Sigmoid colon (tissue), 7 donors: ENCODE results near the gene DPP3. TPM values are rescaled to one million over a fixed set of nuclear protein-coding genes. Genes with fewer than 3 reads are reported as not detected.

Source experiments
- DNase-seq: peaks from one replicate; pipeline ENCODE4 v3.0.0-alpha.2; 2019
- H3K27ac ChIP-seq, 4 donors: fragments of 200-600 bp; sonication (generic); one replicate each; pipeline ENCODE4 v1.5.1; 2016 to 2019; ENCODE audit warnings: mild to moderate bottlenecking in 1 of 4
- H3K27me3 ChIP-seq, 3 donors: fragments of 200-600 bp; sonication (generic); one replicate each; pipeline ENCODE4 v1.5.1; 2019; ENCODE audit warnings: mild to moderate bottlenecking in 1 of 3
- H3K36me3 ChIP-seq, 4 donors: fragments of 200-600 bp; sonication (generic); one replicate each; pipeline ENCODE4 v1.5.1; 2016 to 2019
- H3K4me1 ChIP-seq, 4 donors: fragments of 200-600 bp; sonication (generic); one replicate each; pipeline ENCODE4 v1.5.1; 2017 to 2019
- H3K4me3 ChIP-seq, 4 donors: fragments of 200-600 bp; sonication (generic); one replicate each; pipeline ENCODE4 v1.5.1; 2017 to 2019; ENCODE audit warnings: mild to moderate bottlenecking in 2 of 4, moderate library complexity in 1 of 4
- H3K9me3 ChIP-seq, 4 donors: fragments of 200-600 bp in 3 of 4; sonication (generic) in 3 of 4; one replicate each; pipeline versions ENCODE4 v1.5.1 to v1.6.1; 2013 to 2019
- EP300 ChIP-seq, 4 donors: sonication (generic); formaldehyde crosslinking; IDR thresholded peaks; one replicate each; pipeline ENCODE4 v1.6.1; 2017; ENCODE audit warnings: antibody characterized with exemption in 4 of 4
- POLR2A ChIP-seq, 2 donors: fragments of 450-650 bp; IDR thresholded peaks; one replicate each; pipeline ENCODE4 v1.6.1; 2016; ENCODE audit warnings: antibody characterized with exemption in 2 of 2, mild to moderate bottlenecking in 2 of 2, moderate library complexity in 2 of 2
- POLR2AphosphoS5 ChIP-seq, 4 donors: sonication (generic); formaldehyde crosslinking; IDR thresholded peaks; one replicate each; pipeline ENCODE4 v1.6.1; 2017; ENCODE audit warnings: antibody characterized with exemption in 4 of 4
- WGBS, 2 donors: extraction: QIAGEN DNeasy Blood & Tissue Kit; methylation state at CpG; one replicate each; pipeline ENCODE4 v1.1.7; 2013; 5-methylcytosine and 5-hydroxymethylcytosine counted together
- intact Hi-C: fragments of 100-400 bp; cut with DNase I; formaldehyde crosslinking; loops from one replicate; pipeline ENCODE4 v1.15.1; 2023
- polyA plus RNA-seq, 3 donors: library from polyadenylated mRNA; stranded (reverse); fragments of 200-250 nt; gene quantifications; one replicate each; pipeline ENCODE4 v1.2.3, GENCODE V29; 2013
- total RNA-seq, 4 donors: library from RNA; depleted of rRNA; stranded (reverse); fragments of >200 nt; gene quantifications; one replicate each; pipeline ENCODE4 v1.1.0, GENCODE V29; 2016
- TF ChIP-seq, protein P1 (sequence below), 4 experiments: fragments of 450-650 bp in 3 of 4; fragments of 200-600 bp in 1 of 4; IDR thresholded peaks; one replicate each; pipeline ENCODE4 v1.5.1; 2016 to 2019; ENCODE audit warnings: antibody characterized with exemption in 4 of 4, mild to moderate bottlenecking in 3 of 4, moderate library complexity in 2 of 4
- donor health status: healthy with polysubstance abuse.
- donor health status: Bipolar disorder and iron deficiency.
- donor health status: healthy.

DPP3 gene
- total and polyA plus RNA-seq, 7 donors: 5.1 to 86.5 (median 15.5) TPM

DNA sequence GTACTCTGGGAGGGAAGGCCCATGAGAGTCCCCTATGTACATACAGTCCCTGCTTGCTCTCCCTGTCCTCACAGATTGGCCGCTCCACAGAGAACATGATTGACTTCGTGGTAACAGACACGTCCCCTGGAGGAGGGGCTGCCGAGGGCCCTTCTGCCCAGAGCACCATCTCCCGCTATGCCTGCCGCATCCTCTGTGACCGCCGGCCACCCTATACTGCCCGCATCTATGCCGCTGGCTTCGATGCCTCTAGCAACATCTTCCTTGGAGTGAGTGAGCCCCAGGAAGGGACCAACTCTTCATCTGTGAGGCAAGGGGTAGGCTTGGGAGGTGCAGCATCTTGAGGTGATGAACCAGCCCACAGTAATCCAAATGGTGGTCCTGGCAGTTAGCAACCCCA, 7.1 kb upstream of the DPP3 start:
- no peaks in the 10 kb centered on the region for H3K27me3 ChIP-seq
- H3K9me3 ChIP-seq: no peaks in the 10 kb centered on the region
- peaks cover 0 to 4% (median 2%) of the 10 kb centered on the region in 4 donors for H3K4me1 ChIP-seq
- H3K4me3 ChIP-seq: no peak overlapping the region
- intact Hi-C loops: no loop called here
- TF ChIP-seq POLR2A (IDR thresholded peaks at IDR 0.05): no peak
- no peak for DNase-seq
- H3K27ac ChIP-seq: no peak overlapping the region
- H3K36me3 ChIP-seq: peaks cover 16 to 64% (median 26%) of the 10 kb centered on the region in 4 donors
- 94 to 95% methylated on average over 11 of the region's 11 CpGs for WGBS, 2 donors

DNA sequence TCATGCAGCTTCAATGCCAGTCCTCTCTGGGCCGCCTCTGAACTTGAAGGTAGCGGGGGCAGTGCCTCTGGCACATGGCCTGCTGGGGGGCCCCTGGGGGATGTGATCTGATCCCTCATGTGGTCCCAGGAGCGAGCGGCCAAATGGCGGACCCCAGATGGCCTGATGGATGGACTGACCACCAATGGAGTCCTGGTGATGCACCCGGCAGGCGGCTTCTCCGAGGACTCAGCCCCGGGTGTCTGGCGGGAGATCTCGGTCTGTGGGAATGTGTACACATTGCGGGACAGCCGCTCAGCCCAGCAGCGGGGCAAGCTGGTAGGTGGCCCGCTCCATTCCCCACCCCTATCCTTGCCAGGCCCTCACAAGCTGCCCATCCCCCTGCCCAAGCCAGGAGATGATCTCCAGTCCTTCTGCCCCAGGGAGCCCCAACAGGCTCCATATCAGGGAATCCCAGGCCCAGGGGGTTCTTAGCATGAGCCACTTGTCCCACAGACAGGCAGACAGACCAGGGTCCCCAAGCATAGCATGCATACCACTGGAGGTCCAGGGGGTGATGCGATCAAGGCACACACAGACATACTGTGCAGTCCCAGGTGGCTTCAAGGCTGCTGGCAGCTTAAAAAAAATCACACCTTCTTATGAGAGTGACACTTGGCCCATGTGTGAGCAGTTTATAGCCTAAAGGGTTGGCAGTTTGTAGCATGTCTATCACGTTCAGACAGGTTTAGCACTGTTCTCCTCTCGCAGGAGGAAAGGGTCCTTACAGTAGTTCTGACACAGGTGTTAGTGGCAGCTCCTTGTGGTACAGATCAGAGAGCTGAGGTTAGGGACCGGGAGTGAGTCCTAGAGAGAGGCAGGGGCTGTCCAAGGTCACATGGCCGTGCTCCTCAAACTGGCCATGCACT, 6.4 kb upstream of the DPP3 start:
- Histone ChIP-seq H3K27ac (no peak overlapping the region), H3K4me1 (peaks cover 0 to 6% (median 1%) of the 10 kb centered on the region in 4 donors), H3K36me3 (peaks cover 16 to 64% (median 26%) of the 10 kb centered on the region in 4 donors), H3K4me3 (no peak overlapping the region), H3K9me3 (no peaks in the 10 kb centered on the region), H3K27me3 (no peaks in the 10 kb centered on the region)
- DNase-seq: no peak
- TF ChIP-seq EP300 (IDR thresholded peaks at IDR 0.05): no peak
- TF ChIP-seq, protein P1, sequence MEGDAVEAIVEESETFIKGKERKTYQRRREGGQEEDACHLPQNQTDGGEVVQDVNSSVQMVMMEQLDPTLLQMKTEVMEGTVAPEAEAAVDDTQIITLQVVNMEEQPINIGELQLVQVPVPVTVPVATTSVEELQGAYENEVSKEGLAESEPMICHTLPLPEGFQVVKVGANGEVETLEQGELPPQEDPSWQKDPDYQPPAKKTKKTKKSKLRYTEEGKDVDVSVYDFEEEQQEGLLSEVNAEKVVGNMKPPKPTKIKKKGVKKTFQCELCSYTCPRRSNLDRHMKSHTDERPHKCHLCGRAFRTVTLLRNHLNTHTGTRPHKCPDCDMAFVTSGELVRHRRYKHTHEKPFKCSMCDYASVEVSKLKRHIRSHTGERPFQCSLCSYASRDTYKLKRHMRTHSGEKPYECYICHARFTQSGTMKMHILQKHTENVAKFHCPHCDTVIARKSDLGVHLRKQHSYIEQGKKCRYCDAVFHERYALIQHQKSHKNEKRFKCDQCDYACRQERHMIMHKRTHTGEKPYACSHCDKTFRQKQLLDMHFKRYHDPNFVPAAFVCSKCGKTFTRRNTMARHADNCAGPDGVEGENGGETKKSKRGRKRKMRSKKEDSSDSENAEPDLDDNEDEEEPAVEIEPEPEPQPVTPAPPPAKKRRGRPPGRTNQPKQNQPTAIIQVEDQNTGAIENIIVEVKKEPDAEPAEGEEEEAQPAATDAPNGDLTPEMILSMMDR (IDR thresholded peaks at IDR 0.05): no peak
- no peak for TF ChIP-seq POLR2AphosphoS5 (IDR thresholded peaks at IDR 0.05)
- intact Hi-C loops: no loop called here
- 92 to 93% methylated on average over 20 of the region's 20 CpGs for WGBS, 2 donors

DNA sequence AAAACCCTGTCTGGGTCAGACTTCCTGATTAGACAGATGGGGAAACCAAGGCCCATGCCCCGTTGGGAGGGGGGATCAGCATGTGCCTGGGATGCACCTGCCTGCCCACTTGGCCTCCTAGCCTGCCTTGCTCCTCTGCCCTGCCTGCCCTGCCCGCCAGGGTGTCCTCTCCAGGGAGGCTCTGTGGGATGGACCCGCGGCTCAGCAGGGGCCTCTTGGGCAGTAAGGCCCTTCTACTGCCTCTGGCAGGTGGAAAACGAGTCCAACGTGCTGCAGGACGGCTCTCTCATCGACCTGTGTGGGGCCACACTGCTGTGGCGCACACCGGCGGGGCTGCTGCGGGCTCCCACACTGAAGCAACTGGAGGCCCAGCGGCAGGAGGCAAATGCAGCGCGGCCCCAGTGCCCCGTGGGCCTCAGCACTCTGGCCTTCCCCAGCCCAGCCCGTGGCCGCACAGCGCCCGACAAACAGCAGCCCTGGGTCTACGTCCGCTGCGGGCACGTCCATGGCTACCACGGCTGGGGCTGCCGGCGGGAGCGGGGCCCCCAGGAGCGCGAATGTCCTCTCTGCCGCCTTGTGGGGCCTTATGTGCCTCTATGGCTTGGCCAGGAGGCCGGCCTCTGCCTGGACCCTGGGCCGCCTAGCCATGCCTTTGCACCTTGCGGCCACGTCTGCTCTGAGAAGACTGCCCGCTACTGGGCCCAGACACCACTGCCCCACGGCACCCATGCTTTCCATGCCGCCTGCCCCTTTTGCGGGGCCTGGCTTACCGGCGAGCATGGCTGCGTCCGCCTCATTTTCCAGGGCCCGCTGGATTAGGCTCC, 4.7 kb upstream of the DPP3 start:
- Histone ChIP-seq H3K27me3 (no peaks in the 10 kb centered on the region), H3K9me3 (no peaks in the 10 kb centered on the region), H3K27ac (no peak overlapping the region), H3K36me3 (peaks cover 16 to 57% (median 26%) of the 10 kb centered on the region in 4 donors), H3K4me3 (no peak overlapping the region), H3K4me1 (peaks cover 0 to 14% (median 8%) of the 10 kb centered on the region in 4 donors)
- 94 to 95% methylated on average over 44 of the region's 44 CpGs for WGBS, 2 donors
- no peak for TF ChIP-seq POLR2AphosphoS5 (IDR thresholded peaks at IDR 0.05)
- TF ChIP-seq, protein P1 (IDR thresholded peaks at IDR 0.05): no peak
- TF ChIP-seq EP300 (IDR thresholded peaks at IDR 0.05): no peak
- TF ChIP-seq POLR2A (IDR thresholded peaks at IDR 0.05): no peak
- no peak for DNase-seq
- intact Hi-C loops: no loop called here

DNA sequence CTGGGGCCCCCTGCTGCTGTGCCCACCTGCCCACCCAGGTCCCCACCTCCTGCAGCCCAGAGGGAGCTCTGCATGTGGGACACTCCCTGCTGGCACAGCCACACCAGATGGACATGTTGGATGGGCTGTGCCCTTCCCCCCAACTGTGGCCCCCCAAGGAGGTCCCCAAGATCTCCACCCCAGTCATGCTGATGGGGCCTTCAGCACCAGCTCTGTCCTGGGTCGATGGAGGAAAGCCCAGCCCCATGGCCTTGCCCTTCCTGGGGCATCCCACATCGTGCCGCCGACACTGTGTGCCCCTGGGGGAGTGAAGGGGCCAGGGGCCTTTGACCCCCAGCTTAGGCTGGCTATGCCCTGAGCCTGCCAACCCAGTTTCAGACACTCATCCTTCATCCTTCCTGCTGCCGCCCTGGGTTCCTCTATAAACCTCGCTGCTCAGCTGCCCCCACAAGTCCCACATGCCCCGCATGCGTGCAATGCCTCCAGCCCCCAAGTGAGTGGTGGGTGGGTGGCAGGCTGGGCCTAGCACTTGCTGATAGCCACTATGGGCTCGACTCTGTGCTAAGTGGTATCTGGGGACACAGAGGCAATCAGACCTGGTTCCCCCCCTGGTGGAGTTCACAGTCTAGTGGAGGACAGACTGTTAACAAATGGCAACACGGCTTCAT, 3.9 kb upstream of the DPP3 start:
- TF ChIP-seq POLR2A (IDR thresholded peaks at IDR 0.05) (no peak), POLR2AphosphoS5 (IDR thresholded peaks at IDR 0.05) (no peak), EP300 (IDR thresholded peaks at IDR 0.05) (no peak)
- TF ChIP-seq, protein P1 (IDR thresholded peaks at IDR 0.05): no peak
- intact Hi-C loops: no loop called here
- Histone ChIP-seq H3K9me3 (no peaks in the 10 kb centered on the region), H3K4me3 (no peak overlapping the region), H3K27ac (no peak overlapping the region), H3K27me3 (no peaks in the 10 kb centered on the region), H3K4me1 (peaks cover 0 to 21% (median 11%) of the 10 kb centered on the region in 4 donors), H3K36me3 (peaks cover 16 to 49% (median 26%) of the 10 kb centered on the region in 4 donors)
- 81 to 88% methylated on average over 10 of the region's 10 CpGs for WGBS, 2 donors
- DNase-seq: no peak
